Measurements from ENCODE around the gene OR52E8.
A peak's percentile ranks its signal among the peaks of the same experiment; 100 is the strongest.

Gene OR52E8

GRCh38 chr11:5857590-5857989 is at the start of gene OR52E8:
Gene OR52E8 (minus strand): TSS chr11:5857690. CDS start chr11:5857690, 0 bp downstream.
- DNase-seq: no peak

- DNase-seq: no peak
Measured at GRCh38 chr11:5899534-5899933, 42.0 kb upstream of the OR52E8 start.

GRCh38 chr11:5892908-5893307 is 35.4 kb upstream of the OR52E8 start, which contains the start of gene OR52E5:
Gene OR52E5 (plus strand): TSS chr11:5893208. CDS start chr11:5900777, 7,569 bp downstream.
- no peak for DNase-seq

- DNase-seq: peak; percentile 7
Measured at GRCh38 chr11:5891216-5891800, 33.8 kb upstream of the OR52E8 start.

GRCh38 chr11:5887661-5888060 is 30.2 kb upstream of the OR52E8 start:
- DNase-seq: no peak

- no peak for DNase-seq
Measured at GRCh38 chr11:5887172-5887571, 29.7 kb upstream of the OR52E8 start.

GRCh38 chr11:5881756-5882155 is 24.3 kb upstream of the OR52E8 start:
- no peak for DNase-seq

GRCh38 chr11:5880329-5880728 is 22.8 kb upstream of the OR52E8 start, which contains the start of gene OR52E4:
Gene OR52E4 (plus strand): TSS chr11:5880629. CDS start chr11:5884293, 3,664 bp downstream.
- no peak for DNase-seq

GRCh38 chr11:5878564-5878963 is 21.1 kb upstream of the OR52E8 start:
- DNase-seq: no peak

GRCh38 chr11:5865826-5866225 is 8.3 kb upstream of the OR52E8 start:
- no peak for DNase-seq

GRCh38 chr11:5851002-5851401 is 6.5 kb downstream of the OR52E8 start:
- no peak for DNase-seq

GRCh38 chr11:5847711-5848110 is 9.8 kb downstream of the OR52E8 start:
- DNase-seq: no peak

- no peak for DNase-seq
Measured at GRCh38 chr11:5846701-5847100, 10.8 kb downstream of the OR52E8 start.

GRCh38 chr11:5841797-5842196 is 15.7 kb downstream of the OR52E8 start, which contains the start of gene OR52E6:
Gene OR52E6 (minus strand): TSS chr11:5841897. CDS start chr11:5841897, 0 bp downstream.
- no peak for DNase-seq

- no peak for DNase-seq
Measured at GRCh38 chr11:5837695-5838094, 19.8 kb downstream of the OR52E8 start.

GRCh38 chr11:5833446-5833845 is 24.0 kb downstream of the OR52E8 start:
- DNase-seq: no peak

GRCh38 chr11:5831196-5831829 is 26.2 kb downstream of the OR52E8 start:
- DNase-seq: no peak

GRCh38 chr11:5818245-5818886 is 39.1 kb downstream of the OR52E8 start:
- DNase-seq: no peak

GRCh38 chr11:5815534-5815933 is 42.0 kb downstream of the OR52E8 start:
- DNase-seq: no peak

- DNase-seq: no peak
Measured at GRCh38 chr11:5809905-5810795, 47.3 kb downstream of the OR52E8 start.

- DNase-seq: no peak
Measured at GRCh38 chr11:5809122-5809519, 48.4 kb downstream of the OR52E8 start.

GRCh38 chr11:5808500-5809121 is 48.9 kb downstream of the OR52E8 start, which contains the start of gene OR52N2:
Gene OR52N2 (plus strand): TSS chr11:5808924. CDS start chr11:5820336, 11,412 bp downstream.
- DNase-seq: peak; percentile 55
